Measurements from ENCODE around the gene BTRC.

DNA sequence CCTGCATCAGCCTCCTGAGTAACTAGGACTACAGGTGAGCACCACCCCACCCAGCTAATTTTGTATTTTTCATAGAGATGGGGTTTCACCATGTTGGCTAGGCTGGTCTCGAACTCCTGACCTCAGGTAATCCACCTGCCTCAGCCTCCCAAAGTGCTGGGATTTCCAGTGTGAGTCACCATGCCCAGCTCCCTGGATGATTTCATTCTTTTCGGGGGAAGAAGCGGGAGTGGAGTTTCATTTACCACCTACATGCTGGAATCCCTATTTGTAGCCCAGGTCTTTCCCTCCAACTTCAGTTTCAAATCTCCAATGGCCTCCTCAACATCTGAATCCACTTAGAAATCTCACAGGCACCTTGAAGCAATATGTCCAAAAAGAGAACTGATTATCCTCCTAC lies 2.9 kb upstream of the BTRC start:
- TF ChIP-seq, protein P1, sequence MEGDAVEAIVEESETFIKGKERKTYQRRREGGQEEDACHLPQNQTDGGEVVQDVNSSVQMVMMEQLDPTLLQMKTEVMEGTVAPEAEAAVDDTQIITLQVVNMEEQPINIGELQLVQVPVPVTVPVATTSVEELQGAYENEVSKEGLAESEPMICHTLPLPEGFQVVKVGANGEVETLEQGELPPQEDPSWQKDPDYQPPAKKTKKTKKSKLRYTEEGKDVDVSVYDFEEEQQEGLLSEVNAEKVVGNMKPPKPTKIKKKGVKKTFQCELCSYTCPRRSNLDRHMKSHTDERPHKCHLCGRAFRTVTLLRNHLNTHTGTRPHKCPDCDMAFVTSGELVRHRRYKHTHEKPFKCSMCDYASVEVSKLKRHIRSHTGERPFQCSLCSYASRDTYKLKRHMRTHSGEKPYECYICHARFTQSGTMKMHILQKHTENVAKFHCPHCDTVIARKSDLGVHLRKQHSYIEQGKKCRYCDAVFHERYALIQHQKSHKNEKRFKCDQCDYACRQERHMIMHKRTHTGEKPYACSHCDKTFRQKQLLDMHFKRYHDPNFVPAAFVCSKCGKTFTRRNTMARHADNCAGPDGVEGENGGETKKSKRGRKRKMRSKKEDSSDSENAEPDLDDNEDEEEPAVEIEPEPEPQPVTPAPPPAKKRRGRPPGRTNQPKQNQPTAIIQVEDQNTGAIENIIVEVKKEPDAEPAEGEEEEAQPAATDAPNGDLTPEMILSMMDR (IDR thresholded peaks at IDR 0.05) = no peak
- TF ChIP-seq, protein P2, sequence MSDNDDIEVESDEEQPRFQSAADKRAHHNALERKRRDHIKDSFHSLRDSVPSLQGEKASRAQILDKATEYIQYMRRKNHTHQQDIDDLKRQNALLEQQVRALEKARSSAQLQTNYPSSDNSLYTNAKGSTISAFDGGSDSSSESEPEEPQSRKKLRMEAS (CRISPR knock-in tag; IDR thresholded peaks at IDR 0.05) = no peak
- TF ChIP-seq, protein P3, sequence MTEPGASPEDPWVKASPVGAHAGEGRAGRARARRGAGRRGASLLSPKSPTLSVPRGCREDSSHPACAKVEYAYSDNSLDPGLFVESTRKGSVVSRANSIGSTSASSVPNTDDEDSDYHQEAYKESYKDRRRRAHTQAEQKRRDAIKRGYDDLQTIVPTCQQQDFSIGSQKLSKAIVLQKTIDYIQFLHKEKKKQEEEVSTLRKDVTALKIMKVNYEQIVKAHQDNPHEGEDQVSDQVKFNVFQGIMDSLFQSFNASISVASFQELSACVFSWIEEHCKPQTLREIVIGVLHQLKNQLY (CRISPR knock-in tag; IDR thresholded peaks at IDR 0.05) = no peak
- TF ChIP-seq CREB1 (CRISPR knock-in tag; IDR thresholded peaks at IDR 0.05) = no peak
- TF ChIP-seq, protein P4, sequence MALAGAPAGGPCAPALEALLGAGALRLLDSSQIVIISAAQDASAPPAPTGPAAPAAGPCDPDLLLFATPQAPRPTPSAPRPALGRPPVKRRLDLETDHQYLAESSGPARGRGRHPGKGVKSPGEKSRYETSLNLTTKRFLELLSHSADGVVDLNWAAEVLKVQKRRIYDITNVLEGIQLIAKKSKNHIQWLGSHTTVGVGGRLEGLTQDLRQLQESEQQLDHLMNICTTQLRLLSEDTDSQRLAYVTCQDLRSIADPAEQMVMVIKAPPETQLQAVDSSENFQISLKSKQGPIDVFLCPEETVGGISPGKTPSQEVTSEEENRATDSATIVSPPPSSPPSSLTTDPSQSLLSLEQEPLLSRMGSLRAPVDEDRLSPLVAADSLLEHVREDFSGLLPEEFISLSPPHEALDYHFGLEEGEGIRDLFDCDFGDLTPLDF (CRISPR knock-in tag; IDR thresholded peaks at IDR 0.05) = no peak
- no peak for TF ChIP-seq ZBTB21 (CRISPR knock-in tag; IDR thresholded peaks at IDR 0.05; ENCODE audit: borderline replicate concordance)
- no peak for TF ChIP-seq TEAD1 (CRISPR knock-in tag; IDR thresholded peaks at IDR 0.05)
- TF ChIP-seq TCF7 (CRISPR knock-in tag; IDR thresholded peaks at IDR 0.05; ENCODE audit: low read depth) = no peak
- no peak for TF ChIP-seq FOXK1 (CRISPR knock-in tag; IDR thresholded peaks at IDR 0.05)
- TF ChIP-seq, protein P5, sequence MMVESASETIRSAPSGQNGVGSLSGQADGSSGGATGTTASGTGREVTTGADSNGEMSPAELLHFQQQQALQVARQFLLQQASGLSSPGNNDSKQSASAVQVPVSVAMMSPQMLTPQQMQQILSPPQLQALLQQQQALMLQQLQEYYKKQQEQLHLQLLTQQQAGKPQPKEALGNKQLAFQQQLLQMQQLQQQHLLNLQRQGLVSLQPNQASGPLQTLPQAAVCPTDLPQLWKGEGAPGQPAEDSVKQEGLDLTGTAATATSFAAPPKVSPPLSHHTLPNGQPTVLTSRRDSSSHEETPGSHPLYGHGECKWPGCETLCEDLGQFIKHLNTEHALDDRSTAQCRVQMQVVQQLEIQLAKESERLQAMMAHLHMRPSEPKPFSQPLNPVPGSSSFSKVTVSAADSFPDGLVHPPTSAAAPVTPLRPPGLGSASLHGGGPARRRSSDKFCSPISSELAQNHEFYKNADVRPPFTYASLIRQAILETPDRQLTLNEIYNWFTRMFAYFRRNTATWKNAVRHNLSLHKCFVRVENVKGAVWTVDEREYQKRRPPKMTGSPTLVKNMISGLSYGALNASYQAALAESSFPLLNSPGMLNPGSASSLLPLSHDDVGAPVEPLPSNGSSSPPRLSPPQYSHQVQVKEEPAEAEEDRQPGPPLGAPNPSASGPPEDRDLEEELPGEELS (CRISPR knock-in tag; IDR thresholded peaks at IDR 0.05) = no peak
- TF ChIP-seq NFYB (CRISPR knock-in tag; conservative IDR thresholded peaks at IDR 0.05; ENCODE audit: low read depth) = no peak
- no peak for TF ChIP-seq SP1 (CRISPR knock-in tag; conservative IDR thresholded peaks at IDR 0.05)
- no peak for TF ChIP-seq ZNF121 (CRISPR knock-in tag; IDR thresholded peaks at IDR 0.05)
